Measurements from ENCODE around the gene PHLDA2.

The PHLDA2 gene

GRCh38 chr11:2888266-2888968 lies 40.8 kb downstream of the PHLDA2 start:
- Histone ChIP-seq H2AFZ (ENCODE audit: low read depth, low read length) (no peak overlapping the region), H3K4me3 (ENCODE audit: low read length) (no peak overlapping the region), H3K4me1 (ENCODE audit: insufficient read depth, low read length) (peaks cover 21% of the 10 kb centered on the region), H3K36me3 (ENCODE audit: insufficient read depth, low read length) (no peaks in the 10 kb centered on the region), H3K9me3 (ENCODE audit: low read length) (no peaks in the 10 kb centered on the region), H3K27me3 (ENCODE audit: insufficient read depth, low read length) (peaks cover 8% of the 10 kb centered on the region)

GRCh38 chr11:2887515-2888195 lies 41.6 kb downstream of the PHLDA2 start:
- Histone ChIP-seq H3K4me1 (ENCODE audit: insufficient read depth, low read length) (peaks cover 20% of the 10 kb centered on the region), H3K36me3 (ENCODE audit: insufficient read depth, low read length) (no peaks in the 10 kb centered on the region), H3K4me3 (ENCODE audit: low read length) (no peak overlapping the region), H2AFZ (ENCODE audit: low read depth, low read length) (no peak overlapping the region), H3K9me3 (ENCODE audit: low read length) (no peaks in the 10 kb centered on the region), H3K27me3 (ENCODE audit: insufficient read depth, low read length) (peaks cover 14% of the 10 kb centered on the region)

- Histone ChIP-seq H3K4me3 (ENCODE audit: low read length) (no peak overlapping the region), H3K4me1 (ENCODE audit: insufficient read depth, low read length) (peaks cover 22% of the 10 kb centered on the region), H3K9me3 (ENCODE audit: low read length) (no peaks in the 10 kb centered on the region), H3K36me3 (ENCODE audit: insufficient read depth, low read length) (no peaks in the 10 kb centered on the region), H3K27me3 (ENCODE audit: insufficient read depth, low read length) (peaks cover 16% of the 10 kb centered on the region), H2AFZ (ENCODE audit: low read depth, low read length) (no peak overlapping the region)
Observed at GRCh38 chr11:2886936-2887335, 42.3 kb downstream of the PHLDA2 start.

GRCh38 chr11:2886191-2886894 lies 42.9 kb downstream of the PHLDA2 start:
- H3K27me3 ChIP-seq (ENCODE audit: insufficient read depth, low read length): peaks cover 21% of the 10 kb centered on the region
- H3K4me1 ChIP-seq (ENCODE audit: insufficient read depth, low read length): peaks cover 20% of the 10 kb centered on the region
- H3K9me3 ChIP-seq (ENCODE audit: low read length): no peaks in the 10 kb centered on the region
- peak overlapping the region; percentile 22 for H3K4me3 ChIP-seq (ENCODE audit: low read length)
- H2AFZ ChIP-seq (ENCODE audit: low read depth, low read length): no peak overlapping the region
- H3K36me3 ChIP-seq (ENCODE audit: insufficient read depth, low read length): no peaks in the 10 kb centered on the region

- Histone ChIP-seq H3K27me3 (ENCODE audit: insufficient read depth, low read length) (peaks cover 21% of the 10 kb centered on the region), H2AFZ (ENCODE audit: low read depth, low read length) (no peak within 1 kb of the TSS), H3K4me3 (ENCODE audit: low read length) (peak within 1 kb of the TSS; percentile 78), H3K4me1 (ENCODE audit: insufficient read depth, low read length) (peaks cover 18% of the 10 kb centered on the region), H3K9me3 (ENCODE audit: low read length) (no peaks in the 10 kb centered on the region), H3K36me3 (ENCODE audit: insufficient read depth, low read length) (no peaks in the 10 kb centered on the region)
Observed at GRCh38 chr11:2885678-2886081, 43.5 kb downstream of the PHLDA2 start, which contains the start of gene CDKN1C. CDKN1C (minus strand) TSS chr11:2885775; CDS start chr11:2885456, 319 bp downstream.

GRCh38 chr11:2885017-2885677 lies 44.1 kb downstream of the PHLDA2 start:
- Histone ChIP-seq H3K36me3 (ENCODE audit: insufficient read depth, low read length) (no peaks in the 10 kb centered on the region), H3K4me3 (ENCODE audit: low read length) (peak overlapping the region; percentile 78), H2AFZ (ENCODE audit: low read depth, low read length) (no peak overlapping the region), H3K4me1 (ENCODE audit: insufficient read depth, low read length) (peaks cover 18% of the 10 kb centered on the region), H3K9me3 (ENCODE audit: low read length) (no peaks in the 10 kb centered on the region), H3K27me3 (ENCODE audit: insufficient read depth, low read length) (peaks cover 21% of the 10 kb centered on the region)

GRCh38 chr11:2883979-2884815 lies 45.0 kb downstream of the PHLDA2 start:
- Histone ChIP-seq H3K36me3 (ENCODE audit: insufficient read depth, low read length) (no peaks in the 10 kb centered on the region), H3K4me1 (ENCODE audit: insufficient read depth, low read length) (peaks cover 18% of the 10 kb centered on the region), H2AFZ (ENCODE audit: low read depth, low read length) (no peak overlapping the region), H3K9me3 (ENCODE audit: low read length) (peaks cover under 1% of the 10 kb centered on the region), H3K4me3 (ENCODE audit: low read length) (peak overlapping the region; percentile 51), H3K27me3 (ENCODE audit: insufficient read depth, low read length) (peaks cover 21% of the 10 kb centered on the region)

GRCh38 chr11:2883640-2883978 lies 45.6 kb downstream of the PHLDA2 start:
- Histone ChIP-seq H2AFZ (ENCODE audit: low read depth, low read length) (no peak overlapping the region), H3K9me3 (ENCODE audit: low read length) (peaks cover 6% of the 10 kb centered on the region), H3K4me1 (ENCODE audit: insufficient read depth, low read length) (peaks cover 18% of the 10 kb centered on the region), H3K4me3 (ENCODE audit: low read length) (peak overlapping the region; percentile 51), H3K36me3 (ENCODE audit: insufficient read depth, low read length) (no peaks in the 10 kb centered on the region), H3K27me3 (ENCODE audit: insufficient read depth, low read length) (peaks cover 21% of the 10 kb centered on the region)

- Histone ChIP-seq H3K4me3 (ENCODE audit: low read length) (peak overlapping the region; percentile 51), H2AFZ (ENCODE audit: low read depth, low read length) (no peak overlapping the region), H3K9me3 (ENCODE audit: low read length) (peaks cover 6% of the 10 kb centered on the region), H3K27me3 (ENCODE audit: insufficient read depth, low read length) (peaks cover 21% of the 10 kb centered on the region), H3K4me1 (ENCODE audit: insufficient read depth, low read length) (peaks cover 18% of the 10 kb centered on the region), H3K36me3 (ENCODE audit: insufficient read depth, low read length) (no peaks in the 10 kb centered on the region)
Observed at GRCh38 chr11:2882396-2883110, 46.7 kb downstream of the PHLDA2 start.

- Histone ChIP-seq H3K4me3 (ENCODE audit: low read length) (no peak overlapping the region), H3K4me1 (ENCODE audit: insufficient read depth, low read length) (peaks cover 18% of the 10 kb centered on the region), H3K36me3 (ENCODE audit: insufficient read depth, low read length) (no peaks in the 10 kb centered on the region), H2AFZ (ENCODE audit: low read depth, low read length) (no peak overlapping the region), H3K9me3 (ENCODE audit: low read length) (peaks cover 6% of the 10 kb centered on the region), H3K27me3 (ENCODE audit: insufficient read depth, low read length) (peaks cover 20% of the 10 kb centered on the region)
Observed at GRCh38 chr11:2881981-2882375, 47.2 kb downstream of the PHLDA2 start.

GRCh38 chr11:2881076-2881980 lies 47.9 kb downstream of the PHLDA2 start:
- Histone ChIP-seq H3K4me3 (ENCODE audit: low read length) (no peak overlapping the region), H2AFZ (ENCODE audit: low read depth, low read length) (no peak overlapping the region), H3K4me1 (ENCODE audit: insufficient read depth, low read length) (peaks cover 14% of the 10 kb centered on the region), H3K27me3 (ENCODE audit: insufficient read depth, low read length) (peaks cover 18% of the 10 kb centered on the region), H3K36me3 (ENCODE audit: insufficient read depth, low read length) (no peaks in the 10 kb centered on the region), H3K9me3 (ENCODE audit: low read length) (peaks cover 9% of the 10 kb centered on the region)

Data from neuron (in vitro differentiated cells).